HL-60 (cell line): Measurements from ENCODE around the gene LYPLAL1.

Source experiments
- CTCF ChIP-seq: IDR thresholded peaks from one replicate; pipeline ENCODE4 v1.5.1; 2011; ENCODE audit warnings: low read length, control low read depth, inconsistent platforms; ENCODE audit not compliant: insufficient read depth
- SPI1 ChIP-seq: IDR thresholded peaks from 2 replicates; pipeline ENCODE4 v1.6.1; 2012; ENCODE audit warnings: low read depth, mild to moderate bottlenecking, borderline replicate concordance

GRCh38 chr1:219209578-219209977, 35.9 kb downstream of the LYPLAL1 start:
- TF ChIP-seq SPI1 (no peak), CTCF (no peak)
